HG03095 (cell line): ENCODE measurements around the gene SLAMF9.

Experiments
- ATAC-seq: cut with Tn5 transposase; IDR thresholded peaks from one replicate; pipeline ENCODE4 v1.9.1; 2021; ENCODE audit warnings: moderate library complexity; ENCODE audit not compliant: unreplicated experiment

The SLAMF9 gene

GRCh38 chr1:159953536-159954515 is at the start of gene SLAMF9:
SLAMF9 (minus strand) TSS chr1:159954237; CDS start chr1:159954137, 100 bp downstream.
- ATAC-seq = no peak

GRCh38 chr1:160001440-160001839 is 47.4 kb upstream of the SLAMF9 start:
- no peak for ATAC-seq

- no peak for ATAC-seq
Measured at GRCh38 chr1:159999204-159999603, 45.2 kb upstream of the SLAMF9 start.

GRCh38 chr1:159996653-159997052 is 42.6 kb upstream of the SLAMF9 start:
- no peak for ATAC-seq

GRCh38 chr1:159994896-159995295 is 40.9 kb upstream of the SLAMF9 start:
- ATAC-seq = no peak

- ATAC-seq = no peak
Measured at GRCh38 chr1:159993911-159994310, 39.9 kb upstream of the SLAMF9 start.

GRCh38 chr1:159992161-159992560 is 38.1 kb upstream of the SLAMF9 start:
- ATAC-seq = no peak

GRCh38 chr1:159991513-159991912 is 37.5 kb upstream of the SLAMF9 start:
- no peak for ATAC-seq

GRCh38 chr1:159990005-159990404 is 36.0 kb upstream of the SLAMF9 start:
- no peak for ATAC-seq

- no peak for ATAC-seq
Measured at GRCh38 chr1:159989581-159989980, 35.5 kb upstream of the SLAMF9 start.

GRCh38 chr1:159988006-159988405 is 34.0 kb upstream of the SLAMF9 start:
- ATAC-seq = no peak

GRCh38 chr1:159987186-159987585 is 33.1 kb upstream of the SLAMF9 start:
- no peak for ATAC-seq

GRCh38 chr1:159986531-159986930 is 32.5 kb upstream of the SLAMF9 start:
- ATAC-seq = no peak

GRCh38 chr1:159986093-159986492 is 32.1 kb upstream of the SLAMF9 start:
- ATAC-seq = no peak

- no peak for ATAC-seq
Measured at GRCh38 chr1:159985473-159985872, 31.4 kb upstream of the SLAMF9 start.

GRCh38 chr1:159983681-159984080 is 29.6 kb upstream of the SLAMF9 start:
- ATAC-seq = no peak

GRCh38 chr1:159982280-159982679 is 28.2 kb upstream of the SLAMF9 start:
- no peak for ATAC-seq

- no peak for ATAC-seq
Measured at GRCh38 chr1:159981351-159982055, 27.5 kb upstream of the SLAMF9 start.

GRCh38 chr1:159980786-159981185 is 26.7 kb upstream of the SLAMF9 start:
- ATAC-seq = no peak

- ATAC-seq = no peak
Measured at GRCh38 chr1:159980076-159980475, 26.0 kb upstream of the SLAMF9 start.

GRCh38 chr1:159979257-159979656 is 25.2 kb upstream of the SLAMF9 start:
- no peak for ATAC-seq

- no peak for ATAC-seq
Measured at GRCh38 chr1:159978107-159978398, 24.0 kb upstream of the SLAMF9 start.
